Measurements from ENCODE around the gene IL17C.

The IL17C gene

GRCh38 chr16:88627531-88628411 is 10.6 kb upstream of the IL17C start:
- no peak overlapping the region for H3K9ac ChIP-seq (ENCODE audit: low read depth in 1 of 2, low read length in 2 of 2)
- no peak overlapping the region for H3K4me3 ChIP-seq (ENCODE audit: low read length in 2 of 2)
- peaks cover 50 to 64% of the 10 kb centered on the region in 2 donors for H3K36me3 ChIP-seq (ENCODE audit: control insufficient read depth in 2 of 2, insufficient read depth in 2 of 2, low read length in 2 of 2)
- H3K9me3 ChIP-seq (ENCODE audit: control insufficient read depth in 2 of 2, low read length in 2 of 2) = no peaks in the 10 kb centered on the region
- no peaks in the 10 kb centered on the region for H3K27me3 ChIP-seq (ENCODE audit: control insufficient read depth in 2 of 2, insufficient read depth in 2 of 2, low read length in 2 of 2)
- no peak overlapping the region for H3K27ac ChIP-seq (ENCODE audit: low read depth in 2 of 2, low read length in 2 of 2)
- H3K4me1 ChIP-seq (ENCODE audit: control insufficient read depth in 2 of 2, insufficient read depth in 2 of 2, low read length in 2 of 2) = no peaks in the 10 kb centered on the region

GRCh38 chr16:88628512-88628974 is 9.8 kb upstream of the IL17C start:
- Histone ChIP-seq H3K4me1 (ENCODE audit: control insufficient read depth in 2 of 2, insufficient read depth in 2 of 2, low read length in 2 of 2) (no peaks in the 10 kb centered on the region), H3K36me3 (ENCODE audit: control insufficient read depth in 2 of 2, insufficient read depth in 2 of 2, low read length in 2 of 2) (peaks cover 43 to 57% of the 10 kb centered on the region in 2 donors), H3K27ac (ENCODE audit: low read depth in 2 of 2, low read length in 2 of 2) (no peak overlapping the region), H3K9me3 (ENCODE audit: control insufficient read depth in 2 of 2, low read length in 2 of 2) (no peaks in the 10 kb centered on the region), H3K9ac (ENCODE audit: low read depth in 1 of 2, low read length in 2 of 2) (no peak overlapping the region), H3K4me3 (ENCODE audit: low read length in 2 of 2) (no peak overlapping the region), H3K27me3 (ENCODE audit: control insufficient read depth in 2 of 2, insufficient read depth in 2 of 2, low read length in 2 of 2) (no peaks in the 10 kb centered on the region)

- Histone ChIP-seq H3K4me3 (ENCODE audit: low read length in 2 of 2) (no peak overlapping the region), H3K4me1 (ENCODE audit: control insufficient read depth in 2 of 2, insufficient read depth in 2 of 2, low read length in 2 of 2) (peaks cover 5 to 8% of the 10 kb centered on the region in 2 donors), H3K27ac (ENCODE audit: low read depth in 2 of 2, low read length in 2 of 2) (no peak overlapping the region), H3K27me3 (ENCODE audit: control insufficient read depth in 2 of 2, insufficient read depth in 2 of 2, low read length in 2 of 2) (peaks cover 0 to under 1% of the 10 kb centered on the region in 2 donors), H3K9me3 (ENCODE audit: control insufficient read depth in 2 of 2, low read length in 2 of 2) (no peaks in the 10 kb centered on the region), H3K9ac (ENCODE audit: low read depth in 1 of 2, low read length in 2 of 2) (no peak overlapping the region), H3K36me3 (ENCODE audit: control insufficient read depth in 2 of 2, insufficient read depth in 2 of 2, low read length in 2 of 2) (peaks cover 32 to 48% of the 10 kb centered on the region in 2 donors)
Measured at GRCh38 chr16:88629835-88630234, 8.5 kb upstream of the IL17C start.

- H3K27ac ChIP-seq (ENCODE audit: low read depth in 2 of 2, low read length in 2 of 2) = no peak overlapping the region
- peaks cover 5 to 11% of the 10 kb centered on the region in 2 donors for H3K4me1 ChIP-seq (ENCODE audit: control insufficient read depth in 2 of 2, insufficient read depth in 2 of 2, low read length in 2 of 2)
- H3K4me3 ChIP-seq (ENCODE audit: low read length in 2 of 2) = no peak overlapping the region
- H3K9ac ChIP-seq (ENCODE audit: low read depth in 1 of 2, low read length in 2 of 2) = no peak overlapping the region
- peaks cover 27 to 43% of the 10 kb centered on the region in 2 donors for H3K36me3 ChIP-seq (ENCODE audit: control insufficient read depth in 2 of 2, insufficient read depth in 2 of 2, low read length in 2 of 2)
- H3K9me3 ChIP-seq (ENCODE audit: control insufficient read depth in 2 of 2, low read length in 2 of 2) = no peaks in the 10 kb centered on the region
- peaks cover 0 to 7% of the 10 kb centered on the region in 2 donors for H3K27me3 ChIP-seq (ENCODE audit: control insufficient read depth in 2 of 2, insufficient read depth in 2 of 2, low read length in 2 of 2)
Measured at GRCh38 chr16:88630433-88630832, 7.9 kb upstream of the IL17C start.

GRCh38 chr16:88630941-88631340 is 7.4 kb upstream of the IL17C start:
- H3K27ac ChIP-seq (ENCODE audit: low read depth in 2 of 2, low read length in 2 of 2) = no peak overlapping the region

GRCh38 chr16:88631384-88631783 is 7.0 kb upstream of the IL17C start:
- peaks cover 27 to 42% of the 10 kb centered on the region in 2 donors for H3K36me3 ChIP-seq (ENCODE audit: control insufficient read depth in 2 of 2, insufficient read depth in 2 of 2, low read length in 2 of 2)
- no peak overlapping the region for H3K27ac ChIP-seq (ENCODE audit: low read depth in 2 of 2, low read length in 2 of 2)
- H3K4me1 ChIP-seq (ENCODE audit: control insufficient read depth in 2 of 2, insufficient read depth in 2 of 2, low read length in 2 of 2) = peaks cover 5 to 11% of the 10 kb centered on the region in 2 donors
- H3K4me3 ChIP-seq (ENCODE audit: low read length in 2 of 2) = no peak overlapping the region
- peaks cover 5 to 8% of the 10 kb centered on the region in 2 donors for H3K27me3 ChIP-seq (ENCODE audit: control insufficient read depth in 2 of 2, insufficient read depth in 2 of 2, low read length in 2 of 2)
- H3K9me3 ChIP-seq (ENCODE audit: control insufficient read depth in 2 of 2, low read length in 2 of 2) = no peaks in the 10 kb centered on the region
- H3K9ac ChIP-seq (ENCODE audit: low read depth in 1 of 2, low read length in 2 of 2) = no peak overlapping the region

More at GRCh38 chr16:88630941-88631340, 7.4 kb upstream of the IL17C start:
- H3K36me3 ChIP-seq (ENCODE audit: control insufficient read depth in 2 of 2, insufficient read depth in 2 of 2, low read length in 2 of 2) = peaks cover 27 to 42% of the 10 kb centered on the region in 2 donors
- H3K27me3 ChIP-seq (ENCODE audit: control insufficient read depth in 2 of 2, insufficient read depth in 2 of 2, low read length in 2 of 2) = peaks cover 2 to 8% of the 10 kb centered on the region in 2 donors
- H3K4me3 ChIP-seq (ENCODE audit: low read length in 2 of 2) = no peak overlapping the region
- peaks cover 5 to 11% of the 10 kb centered on the region in 2 donors for H3K4me1 ChIP-seq (ENCODE audit: control insufficient read depth in 2 of 2, insufficient read depth in 2 of 2, low read length in 2 of 2)
- no peaks in the 10 kb centered on the region for H3K9me3 ChIP-seq (ENCODE audit: control insufficient read depth in 2 of 2, low read length in 2 of 2)
- no peak overlapping the region for H3K9ac ChIP-seq (ENCODE audit: low read depth in 1 of 2, low read length in 2 of 2)

- Histone ChIP-seq H3K36me3 (ENCODE audit: control insufficient read depth in 2 of 2, insufficient read depth in 2 of 2, low read length in 2 of 2) (peaks cover 27 to 39% of the 10 kb centered on the region in 2 donors), H3K27me3 (ENCODE audit: control insufficient read depth in 2 of 2, insufficient read depth in 2 of 2, low read length in 2 of 2) (peaks cover 5 to 8% of the 10 kb centered on the region in 2 donors), H3K9ac (ENCODE audit: low read depth in 1 of 2, low read length in 2 of 2) (no peak overlapping the region), H3K9me3 (ENCODE audit: control insufficient read depth in 2 of 2, low read length in 2 of 2) (no peaks in the 10 kb centered on the region), H3K27ac (ENCODE audit: low read depth in 2 of 2, low read length in 2 of 2) (no peak overlapping the region), H3K4me1 (ENCODE audit: control insufficient read depth in 2 of 2, insufficient read depth in 2 of 2, low read length in 2 of 2) (peaks cover 5 to 11% of the 10 kb centered on the region in 2 donors), H3K4me3 (ENCODE audit: low read length in 2 of 2) (no peak overlapping the region)
Measured at GRCh38 chr16:88631920-88632586, 6.3 kb upstream of the IL17C start.

GRCh38 chr16:88632587-88632930 is 5.8 kb upstream of the IL17C start:
- H3K4me1 ChIP-seq (ENCODE audit: control insufficient read depth in 2 of 2, insufficient read depth in 2 of 2, low read length in 2 of 2) = peaks cover 5 to 11% of the 10 kb centered on the region in 2 donors

GRCh38 chr16:88633684-88634140 is 4.7 kb upstream of the IL17C start:
- H3K27me3 ChIP-seq (ENCODE audit: control insufficient read depth in 2 of 2, insufficient read depth in 2 of 2, low read length in 2 of 2) = peaks cover 6 to 8% of the 10 kb centered on the region in 2 donors
- H3K27ac ChIP-seq (ENCODE audit: low read depth in 2 of 2, low read length in 2 of 2) = peak overlapping the region; percentile 14 to 65
- H3K36me3 ChIP-seq (ENCODE audit: control insufficient read depth in 2 of 2, insufficient read depth in 2 of 2, low read length in 2 of 2) = peaks cover 16 to 26% of the 10 kb centered on the region in 2 donors
- peak overlapping the region in 1 of 2 donors; percentile 20 for H3K4me3 ChIP-seq (ENCODE audit: low read length in 2 of 2)
- H3K9me3 ChIP-seq (ENCODE audit: control insufficient read depth in 2 of 2, low read length in 2 of 2) = no peaks in the 10 kb centered on the region
- H3K9ac ChIP-seq (ENCODE audit: low read depth in 1 of 2, low read length in 2 of 2) = no peak overlapping the region
- peaks cover 10 to 16% of the 10 kb centered on the region in 2 donors for H3K4me1 ChIP-seq (ENCODE audit: control insufficient read depth in 2 of 2, insufficient read depth in 2 of 2, low read length in 2 of 2)

More at GRCh38 chr16:88632587-88632930, 5.8 kb upstream of the IL17C start:
- H3K9me3 ChIP-seq (ENCODE audit: control insufficient read depth in 2 of 2, low read length in 2 of 2) = no peaks in the 10 kb centered on the region
- no peak overlapping the region for H3K4me3 ChIP-seq (ENCODE audit: low read length in 2 of 2)
- H3K9ac ChIP-seq (ENCODE audit: low read depth in 1 of 2, low read length in 2 of 2) = no peak overlapping the region
- H3K27me3 ChIP-seq (ENCODE audit: control insufficient read depth in 2 of 2, insufficient read depth in 2 of 2, low read length in 2 of 2) = peaks cover 5 to 8% of the 10 kb centered on the region in 2 donors
- no peak overlapping the region for H3K27ac ChIP-seq (ENCODE audit: low read depth in 2 of 2, low read length in 2 of 2)
- H3K36me3 ChIP-seq (ENCODE audit: control insufficient read depth in 2 of 2, insufficient read depth in 2 of 2, low read length in 2 of 2) = peaks cover 22 to 35% of the 10 kb centered on the region in 2 donors

Measured in mucosa of rectum (tissue), 2 donors.